Endodermal cell (in vitro differentiated cells): ENCODE results near the gene RASSF9. TPM values are rescaled to one million over a fixed set of nuclear protein-coding genes. Genes with fewer than 3 reads are reported as not detected.
A peak's percentile ranks its signal among the peaks of the same experiment; 100 is the strongest.

Source experiments
- DNase-seq: peaks from one replicate; pipeline ENCODE4 v3.0.0-alpha.2; 2017
- H3K27ac ChIP-seq: 2 replicates; pipeline ENCODE4 v1.5.1; 2013; ENCODE audit warnings: mild to moderate bottlenecking, low read depth, low read length, moderate library complexity
- H3K27me3 ChIP-seq: 2 replicates; pipeline ENCODE4 v1.6.1; 2013; ENCODE audit warnings: mild to moderate bottlenecking, low read length, moderate library complexity; ENCODE audit not compliant: insufficient read depth, control insufficient read depth, poor library complexity, severe bottlenecking
- H3K36me3 ChIP-seq: 2 replicates; pipeline ENCODE4 v1.7.0; 2013; ENCODE audit warnings: mild to moderate bottlenecking, low read length, moderate library complexity; ENCODE audit not compliant: control insufficient read depth, insufficient read depth
- H3K4me1 ChIP-seq: one replicate; pipeline ENCODE4 v1.7.0; 2013; ENCODE audit warnings: low read length; ENCODE audit not compliant: control insufficient read depth, insufficient read depth
- H3K4me3 ChIP-seq: 2 replicates; pipeline ENCODE4 v1.5.1; 2013; ENCODE audit warnings: mild to moderate bottlenecking, low read length, moderate library complexity
- H3K9ac ChIP-seq: 2 replicates; pipeline ENCODE4 v1.6.1; 2013; ENCODE audit warnings: mild to moderate bottlenecking, low read length, moderate library complexity; ENCODE audit not compliant: poor library complexity, severe bottlenecking; ENCODE audit errors: extremely low read depth
- H3K9me3 ChIP-seq: 2 replicates; pipeline ENCODE4 v1.6.1; 2013; ENCODE audit warnings: mild to moderate bottlenecking, low read length, moderate library complexity; ENCODE audit not compliant: control insufficient read depth
- H3K27ac Mint-ChIP-seq: 2 replicates; pipeline ENCODE4 v1.8.0; 2020; ENCODE audit warnings: mixed read lengths
- H3K27me3 Mint-ChIP-seq: 2 replicates; pipeline ENCODE4 v1.8.0; 2021; ENCODE audit warnings: mild to moderate bottlenecking, mixed read lengths; ENCODE audit not compliant: insufficient read depth
- H3K36me3 Mint-ChIP-seq: 2 replicates; pipeline ENCODE4 v1.8.0; 2020; ENCODE audit warnings: low read depth, mixed read lengths
- H3K4me1 Mint-ChIP-seq: 2 replicates; pipeline ENCODE4 v1.8.0; 2020; ENCODE audit warnings: mixed read lengths
- H3K4me3 Mint-ChIP-seq: 2 replicates; pipeline ENCODE4 v1.8.0; 2020; ENCODE audit warnings: mild to moderate bottlenecking, moderate library complexity, mixed read lengths
- H3K9me3 Mint-ChIP-seq: 2 replicates; pipeline ENCODE4 v1.8.0; 2020; ENCODE audit warnings: mild to moderate bottlenecking, mixed read lengths
- CTCF ChIP-seq: fragments of 200-600 bp; sonication (generic); conservative IDR thresholded peaks from 2 replicates; pipeline ENCODE4 v1.5.0; 2021; ENCODE audit warnings: antibody characterized with exemption, mild to moderate bottlenecking
- WGBS, 2 experiments: methylation state at CpG; one replicate each; pipeline versions ENCODE4 v1.1.5 to v1.1.7; 2013; ENCODE audit warnings: missing lambda C conversion rate in 2 of 2, mixed read lengths in 1 of 2; ENCODE audit not compliant: insufficient coverage in 1 of 2, insufficient read length in 1 of 2; 5-methylcytosine and 5-hydroxymethylcytosine counted together
- long read RNA-seq, 4 experiments: library from polyadenylated mRNA in 2 of 4; library from RNA in 1 of 4; library from capped mRNA in 1 of 4; stranded (forward) in 3 of 4; unstranded in 1 of 4; transcript quantifications; one replicate each; pipeline ENCODE4 v2.0.0, GENCODE V29; 2020 to 2021; ENCODE audit warnings: inconsistent platforms in 1 of 4
- polyA plus RNA-seq, 2 experiments: library from polyadenylated mRNA; stranded (reverse); fragments of 50-300 nt; gene quantifications; one replicate each; pipeline ENCODE4 v1.2.3, GENCODE V29; 2013
- total RNA-seq, 2 donors: library from RNA; stranded (reverse); fragmentation: NEBNext Ultra II Directional in 1 of 2; extraction: Animal tissue kit (Norgen Biotek cat#: 25700) in 1 of 2; gene quantifications; 2 replicates in 1 of 2; 3 replicates in 1 of 2; pipeline ENCODE4 v1.2.1, GENCODE V29; 2021

The RASSF9 gene
- total RNA-seq: 1 to 10 TPM in 1 of 2 donors, under 1 TPM in 1; 0.99 to 1.0 TPM
- 0.53 TPM for polyA plus RNA-seq (2013, experiment 1 of 2)
- 0.54 TPM for polyA plus RNA-seq (2013, experiment 2 of 2)
- long read RNA-seq, experiment 1: 0 reads
- long read RNA-seq, experiment 2, full-length matches to known transcripts: 1 of 2 reads
- long read RNA-seq, experiment 2, partial matches to known transcripts: 0 of 2 reads
- long read RNA-seq, experiment 2, other reads (novel, unspliced or antisense): 1 of 2 reads
- long read RNA-seq, experiment 3, full-length matches to known transcripts: 3 of 3 reads
- long read RNA-seq, experiment 3, partial matches to known transcripts: 0 of 3 reads
- long read RNA-seq, experiment 3, other reads (novel, unspliced or antisense): 0 of 3 reads
- long read RNA-seq, experiment 4, full-length matches to known transcripts: 1 of 2 reads
- long read RNA-seq, experiment 4, partial matches to known transcripts: 0 of 2 reads
- long read RNA-seq, experiment 4, other reads (novel, unspliced or antisense): 1 of 2 reads

GRCh38 chr12:85836197-85837090 is at the start of gene RASSF9:
TSS of gene RASSF9 (minus strand) at chr12:85836409. CDS start at chr12:85836201, 208 bp downstream.
- peak within 1 kb of the TSS; percentile 63 for H3K4me3 Mint-ChIP-seq

GRCh38 chr12:85883763-85884162 is 47.6 kb upstream of the RASSF9 start:
- Histone ChIP-seq H3K27me3 (no peaks in the 10 kb centered on the region), H3K36me3 (no peaks in the 10 kb centered on the region), H3K9ac (no peak overlapping the region), H3K4me1 (no peaks in the 10 kb centered on the region), H3K27ac (no peak overlapping the region), H3K4me3 (no peak overlapping the region), H3K9me3 (no peaks in the 10 kb centered on the region)
- no peaks in the 10 kb centered on the region for H3K36me3 Mint-ChIP-seq
- H3K27ac Mint-ChIP-seq: no peak overlapping the region
- no peak for DNase-seq
- no peaks in the 10 kb centered on the region for H3K9me3 Mint-ChIP-seq
- H3K4me3 Mint-ChIP-seq: no peak overlapping the region
- TF ChIP-seq CTCF: no peak
- H3K4me1 Mint-ChIP-seq: no peaks in the 10 kb centered on the region
- no peaks in the 10 kb centered on the region for H3K27me3 Mint-ChIP-seq

More at GRCh38 chr12:85836197-85837090, at the start of gene RASSF9:
- H3K27ac Mint-ChIP-seq: peak within 1 kb of the TSS; percentile 86
- Histone ChIP-seq H3K9me3 (no peaks in the 10 kb centered on the region), H3K36me3 (no peaks in the 10 kb centered on the region), H3K27me3 (no peaks in the 10 kb centered on the region), H3K9ac (peak within 1 kb of the TSS; percentile 11), H3K27ac (no peak within 1 kb of the TSS), H3K4me1 (peaks cover 8% of the 10 kb centered on the region), H3K4me3 (peak within 1 kb of the TSS; percentile 70)
- no peaks in the 10 kb centered on the region for H3K27me3 Mint-ChIP-seq
- WGBS, 2 experiments: 44 to 63% methylated on average over 7 to 15 of the region's 15 CpGs
- H3K4me1 Mint-ChIP-seq: peaks cover 24% of the 10 kb centered on the region
- peak; percentile 72 for DNase-seq
- no peak for TF ChIP-seq CTCF
- no peaks in the 10 kb centered on the region for H3K9me3 Mint-ChIP-seq
- H3K36me3 Mint-ChIP-seq: no peaks in the 10 kb centered on the region

GRCh38 chr12:85877459-85877858 is 41.2 kb upstream of the RASSF9 start:
- Mint-ChIP-seq H3K4me3 (no peak overlapping the region), H3K27me3 (no peaks in the 10 kb centered on the region), H3K9me3 (no peaks in the 10 kb centered on the region), H3K36me3 (no peaks in the 10 kb centered on the region), H3K27ac (no peak overlapping the region), H3K4me1 (peaks cover 11% of the 10 kb centered on the region)
- no peak for TF ChIP-seq CTCF
- no peak overlapping the region for H3K27ac ChIP-seq
- H3K4me1 ChIP-seq: peaks cover 7% of the 10 kb centered on the region
- no peak overlapping the region for H3K4me3 ChIP-seq
- H3K9me3 ChIP-seq: no peaks in the 10 kb centered on the region
- 20 to 87% methylated on average over 1 to 3 of the region's 3 CpGs for WGBS, 2 experiments
- no peak for DNase-seq
- H3K27me3 ChIP-seq: no peaks in the 10 kb centered on the region
- H3K9ac ChIP-seq: no peak overlapping the region
- no peaks in the 10 kb centered on the region for H3K36me3 ChIP-seq
